Activated CD4-positive, alpha-beta T cell treated with anti-CD3 and anti-CD28 coated beads, Interleukin-2, Interleukin-4, amounts not matched to agents 100 ng/mL and 50 ng/mL, durations not matched to agents 16 hours and 8 hours (primary cell): ENCODE results near the gene GPR162.
"Not testable (repeated sequence)": the region's sequence is repeated elsewhere in the genome, so short reads cannot be mapped to it uniquely, and the experiment has no call there.

Experiments
- DNase-seq: peaks from one replicate; pipeline ENCODE4 v3.0.0-alpha.2; 2020; ENCODE audit warnings: low spot score

Gene GPR162

GRCh38 chr12:6858799-6859198 lies 37.2 kb downstream of the GPR162 start:
- DNase-seq: no peak

- no peak for DNase-seq
Observed at GRCh38 chr12:6860116-6860515, 38.5 kb downstream of the GPR162 start.

- DNase-seq: no peak
Observed at GRCh38 chr12:6860942-6861341, 39.3 kb downstream of the GPR162 start.

- DNase-seq: no peak
Observed at GRCh38 chr12:6861391-6861790, 39.8 kb downstream of the GPR162 start.

GRCh38 chr12:6863033-6863432 lies 41.4 kb downstream of the GPR162 start:
- no peak for DNase-seq

DNA sequence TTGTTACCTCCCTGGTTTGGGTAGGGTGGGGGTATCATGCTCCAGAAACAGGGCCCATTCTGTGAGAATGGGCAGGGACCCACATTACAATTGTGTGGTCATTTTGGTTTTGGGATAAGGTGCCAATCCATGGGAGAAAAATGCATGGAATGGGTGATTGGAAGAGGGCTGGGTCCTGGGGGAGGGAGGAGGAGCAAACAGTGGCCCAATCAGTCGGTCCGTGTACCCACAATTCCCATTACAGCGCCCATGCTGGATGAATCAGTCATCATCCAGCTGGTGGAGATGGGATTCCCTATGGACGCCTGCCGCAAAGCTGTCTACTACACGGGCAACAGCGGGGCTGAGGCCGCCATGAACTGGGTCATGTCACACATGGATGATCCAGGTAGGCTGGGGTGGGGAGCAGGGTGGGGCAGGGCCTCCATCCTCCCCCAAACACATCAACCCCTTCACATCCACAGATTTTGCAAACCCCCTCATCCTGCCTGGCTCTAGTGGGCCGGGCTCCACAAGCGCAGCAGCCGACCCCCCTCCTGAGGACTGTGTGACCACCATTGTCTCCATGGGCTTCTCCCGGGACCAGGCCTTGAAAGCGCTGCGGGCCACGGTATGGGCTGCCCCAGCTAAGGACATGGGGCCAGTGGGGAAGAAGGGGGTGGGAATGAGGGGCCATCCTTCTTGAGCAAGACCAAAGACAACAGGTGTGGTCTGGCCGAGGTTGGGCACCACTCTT lies 42.1 kb downstream of the GPR162 start:
- DNase-seq: no peak

DNA sequence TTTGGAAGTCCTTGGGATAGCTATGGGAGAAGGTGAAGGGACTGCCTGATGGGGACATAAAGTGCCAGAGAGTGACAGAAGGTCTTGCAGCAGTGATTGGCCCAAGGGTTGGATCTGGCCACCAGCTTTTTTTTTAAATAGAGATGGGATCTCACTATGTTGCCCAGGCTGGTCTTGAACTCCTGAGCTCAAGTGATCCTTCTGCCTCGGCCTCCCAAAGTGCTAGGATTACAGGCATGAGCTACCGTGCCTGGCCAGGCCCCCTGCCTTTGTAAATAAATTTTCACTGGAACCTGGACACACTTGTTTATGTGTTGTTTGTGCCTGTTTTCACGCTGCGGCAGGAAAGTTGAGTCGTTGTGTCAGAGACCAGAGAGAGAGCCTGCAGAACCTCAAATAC lies 43.7 kb downstream of the GPR162 start:
- DNase-seq: not testable (repeated sequence)

GRCh38 chr12:6866163-6866919 lies 44.7 kb downstream of the GPR162 start:
- DNase-seq: no peak

DNA sequence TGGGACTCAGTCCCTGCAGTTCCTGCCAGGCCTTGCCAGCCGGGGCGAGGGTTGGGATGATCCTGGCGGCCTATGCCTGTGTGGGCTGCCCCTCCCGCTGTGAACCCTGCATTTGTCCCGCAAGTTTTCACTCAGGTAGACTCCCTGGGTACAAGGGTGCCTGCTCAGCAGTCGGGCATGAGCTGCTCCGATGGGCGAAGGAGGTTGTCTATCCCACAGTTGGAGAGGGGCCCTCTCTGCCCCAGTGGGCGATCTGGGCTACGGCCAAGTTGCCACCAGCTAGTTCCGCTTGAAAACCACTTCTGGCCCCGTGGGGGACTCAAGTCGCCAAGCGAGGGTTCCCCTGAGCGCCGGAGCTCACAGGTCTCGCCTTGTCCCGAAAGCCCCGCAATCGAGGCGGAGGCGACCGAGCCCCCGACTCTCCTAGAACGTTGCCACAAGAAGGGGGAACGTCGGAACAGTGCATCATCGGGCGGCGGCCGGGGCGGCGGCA lies 45.3 kb downstream of the GPR162 start:
- no peak for DNase-seq

- peak; percentile 88 for DNase-seq
Observed at GRCh38 chr12:6867413-6868210, 46.0 kb downstream of the GPR162 start, which contains the start of gene TPI1. Gene TPI1, plus strand, starts transcription at chr12:6867531. Its CDS starts 36 bp downstream, at chr12:6867567.

- peak; percentile 27 for DNase-seq
Observed at GRCh38 chr12:6868211-6869048, 46.8 kb downstream of the GPR162 start.

DNA sequence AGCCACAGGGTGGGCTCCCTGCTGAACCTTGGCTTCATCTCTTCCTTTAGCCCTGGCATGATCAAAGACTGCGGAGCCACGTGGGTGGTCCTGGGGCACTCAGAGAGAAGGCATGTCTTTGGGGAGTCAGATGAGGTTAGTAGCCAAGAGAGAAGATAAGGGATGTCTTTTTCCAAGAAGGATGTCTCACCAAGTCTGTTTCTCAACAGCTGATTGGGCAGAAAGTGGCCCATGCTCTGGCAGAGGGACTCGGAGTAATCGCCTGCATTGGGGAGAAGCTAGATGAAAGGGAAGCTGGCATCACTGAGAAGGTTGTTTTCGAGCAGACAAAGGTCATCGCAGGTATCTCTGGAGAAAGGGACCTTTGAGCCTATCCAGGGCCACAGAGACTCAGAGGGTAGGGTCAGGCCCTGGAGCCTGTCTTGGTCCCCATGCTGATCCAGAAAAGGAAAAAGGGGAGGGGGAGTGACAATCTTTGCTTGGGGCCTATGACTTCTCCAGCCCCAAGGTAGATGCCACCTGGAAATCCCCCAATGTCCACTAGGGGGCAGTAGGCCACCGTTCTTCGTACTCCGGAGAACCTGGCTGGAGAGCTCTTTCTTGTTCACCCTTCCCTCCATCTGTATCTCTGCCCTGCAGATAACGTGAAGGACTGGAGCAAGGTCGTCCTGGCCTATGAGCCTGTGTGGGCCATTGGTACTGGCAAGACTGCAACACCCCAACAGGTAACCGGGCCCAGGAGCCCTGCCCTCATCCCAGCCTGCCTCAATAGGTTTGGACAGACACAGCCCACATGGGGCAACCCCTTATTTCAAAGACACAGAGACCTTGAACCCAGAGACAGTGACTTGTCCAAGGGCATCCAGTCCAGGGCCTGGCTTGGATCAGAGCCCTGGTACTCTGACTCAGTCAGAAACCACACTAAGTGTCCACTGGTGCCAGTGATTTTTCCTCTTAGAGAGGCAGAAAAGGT lies 47.7 kb downstream of the GPR162 start:
- DNase-seq: peak; percentile 88

DNA sequence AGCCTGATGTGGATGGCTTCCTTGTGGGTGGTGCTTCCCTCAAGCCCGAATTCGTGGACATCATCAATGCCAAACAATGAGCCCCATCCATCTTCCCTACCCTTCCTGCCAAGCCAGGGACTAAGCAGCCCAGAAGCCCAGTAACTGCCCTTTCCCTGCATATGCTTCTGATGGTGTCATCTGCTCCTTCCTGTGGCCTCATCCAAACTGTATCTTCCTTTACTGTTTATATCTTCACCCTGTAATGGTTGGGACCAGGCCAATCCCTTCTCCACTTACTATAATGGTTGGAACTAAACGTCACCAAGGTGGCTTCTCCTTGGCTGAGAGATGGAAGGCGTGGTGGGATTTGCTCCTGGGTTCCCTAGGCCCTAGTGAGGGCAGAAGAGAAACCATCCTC lies 48.7 kb downstream of the GPR162 start:
- not testable (repeated sequence) for DNase-seq

GRCh38 chr12:6871052-6871957 lies 49.7 kb downstream of the GPR162 start:
- peak; percentile 58 for DNase-seq

DNA sequence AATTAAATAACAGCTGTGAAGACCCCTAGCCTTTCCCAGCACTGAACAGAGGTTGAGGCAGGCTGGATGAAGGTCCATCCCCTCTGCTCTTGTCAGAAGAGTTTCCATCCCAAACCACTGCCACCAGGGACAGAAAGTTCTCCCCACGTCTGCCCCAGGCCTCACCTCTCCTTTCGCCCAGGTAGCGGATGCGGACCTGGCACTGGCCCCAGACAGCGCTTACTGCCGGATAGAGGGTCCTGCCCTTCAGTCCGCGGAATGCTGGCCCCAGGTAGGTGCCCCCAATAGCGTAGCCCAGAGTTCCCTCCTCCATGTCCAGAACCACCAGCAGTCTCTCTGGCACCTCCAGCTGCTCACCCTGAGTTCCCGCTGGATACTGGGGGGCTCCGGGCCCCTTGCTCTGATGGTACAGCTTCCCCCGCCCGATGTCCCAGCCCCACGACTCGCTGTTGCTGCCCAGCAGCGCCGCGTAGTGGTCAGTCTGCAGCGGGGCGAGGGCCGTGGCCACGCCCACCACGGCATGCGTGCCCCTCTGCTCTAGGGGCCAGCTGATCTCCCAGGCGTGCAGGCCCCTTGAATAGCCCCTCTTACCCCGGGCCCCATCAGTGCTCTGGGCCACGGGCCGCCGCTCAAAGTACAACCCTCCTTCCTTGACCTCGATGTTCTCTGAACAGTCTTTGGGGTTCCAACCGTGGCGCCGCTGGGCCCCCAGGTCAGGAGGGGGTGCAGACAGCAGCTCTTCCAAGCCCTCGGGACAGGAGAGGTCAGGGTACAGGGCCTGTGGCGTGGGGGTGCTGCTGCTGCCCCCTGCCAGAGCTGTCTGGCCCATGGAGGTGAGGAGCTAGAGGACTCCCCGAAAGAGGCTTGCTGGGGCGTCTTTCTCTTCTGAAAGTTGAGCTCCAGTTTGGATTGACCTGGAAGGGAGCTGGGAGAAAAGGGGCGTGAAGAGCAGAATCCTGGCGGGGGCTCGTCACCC lies 50.7 kb downstream of the GPR162 start:
- DNase-seq: peak; percentile 86

DNA sequence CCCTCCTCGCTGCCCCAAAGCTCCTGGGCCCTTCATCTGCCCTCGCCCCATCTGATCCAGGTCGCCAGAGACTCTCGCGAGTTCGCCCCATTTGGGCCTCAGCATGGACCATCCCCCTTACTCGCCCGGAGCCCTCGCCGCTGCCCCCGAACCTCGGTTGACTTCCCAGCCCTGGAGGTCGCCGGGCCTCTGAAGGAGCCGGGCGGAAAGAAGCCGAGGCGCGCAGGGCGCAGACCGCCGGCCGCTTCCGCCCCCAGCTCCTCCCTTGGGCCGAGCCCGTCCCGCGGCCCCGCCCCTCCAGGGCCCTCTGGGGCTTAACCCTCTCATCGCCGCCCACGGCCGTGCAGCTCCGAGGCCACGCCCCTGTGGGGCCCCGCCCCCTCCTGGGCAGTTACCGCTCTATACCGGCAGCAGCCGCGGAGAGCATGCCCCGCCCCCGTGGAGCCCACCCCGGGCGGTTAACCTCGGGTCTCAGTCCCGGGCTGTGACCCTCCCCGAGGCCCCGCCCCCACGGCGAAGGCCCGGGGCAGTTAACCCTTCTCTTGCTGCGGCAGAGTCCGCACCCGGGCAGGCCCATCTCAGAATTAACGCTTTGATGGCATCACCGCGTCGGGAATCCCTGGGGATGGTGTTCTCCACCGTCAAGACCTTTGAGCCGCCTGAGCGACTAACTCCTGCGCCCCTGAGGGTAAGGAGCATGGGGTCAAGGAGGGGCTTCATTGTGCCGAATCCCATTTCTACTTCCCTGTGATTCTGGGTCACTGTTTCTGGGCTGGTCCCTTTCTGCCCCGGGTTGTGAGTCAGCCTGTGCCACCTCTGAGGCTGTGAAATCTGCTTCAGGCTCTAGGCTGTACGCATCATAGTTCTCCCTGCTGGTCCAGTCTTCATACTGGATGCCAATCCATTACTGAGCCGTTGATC lies 51.7 kb downstream of the GPR162 start, which contains the start of gene SPSB2:
Gene SPSB2 (minus strand): TSS at position 210 of the 921 bp plus-strand sequence. CDS start 402 bp downstream, outside the sequence.
- DNase-seq: peak; percentile 98

DNA sequence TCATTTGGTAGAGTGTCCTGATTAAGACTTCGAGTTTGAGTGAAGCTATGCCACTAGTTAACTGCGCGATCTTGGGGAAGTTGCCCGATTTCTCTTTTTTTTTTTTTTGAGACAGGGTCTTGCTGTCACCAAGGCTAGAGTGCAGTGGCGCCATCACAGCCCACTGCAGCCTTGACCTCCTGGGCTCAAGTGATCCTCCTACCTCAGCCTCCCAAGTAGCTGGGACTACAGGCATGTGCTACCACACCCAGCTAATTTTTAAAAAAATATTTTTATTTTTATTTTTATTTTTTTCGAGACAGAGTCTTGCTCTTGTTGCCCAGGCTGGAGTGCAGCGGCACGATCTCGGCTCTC lies 52.4 kb downstream of the GPR162 start:
- not testable (repeated sequence) for DNase-seq
